Measurements from ENCODE around the gene RANGAP1.

Gene RANGAP1

DNA sequence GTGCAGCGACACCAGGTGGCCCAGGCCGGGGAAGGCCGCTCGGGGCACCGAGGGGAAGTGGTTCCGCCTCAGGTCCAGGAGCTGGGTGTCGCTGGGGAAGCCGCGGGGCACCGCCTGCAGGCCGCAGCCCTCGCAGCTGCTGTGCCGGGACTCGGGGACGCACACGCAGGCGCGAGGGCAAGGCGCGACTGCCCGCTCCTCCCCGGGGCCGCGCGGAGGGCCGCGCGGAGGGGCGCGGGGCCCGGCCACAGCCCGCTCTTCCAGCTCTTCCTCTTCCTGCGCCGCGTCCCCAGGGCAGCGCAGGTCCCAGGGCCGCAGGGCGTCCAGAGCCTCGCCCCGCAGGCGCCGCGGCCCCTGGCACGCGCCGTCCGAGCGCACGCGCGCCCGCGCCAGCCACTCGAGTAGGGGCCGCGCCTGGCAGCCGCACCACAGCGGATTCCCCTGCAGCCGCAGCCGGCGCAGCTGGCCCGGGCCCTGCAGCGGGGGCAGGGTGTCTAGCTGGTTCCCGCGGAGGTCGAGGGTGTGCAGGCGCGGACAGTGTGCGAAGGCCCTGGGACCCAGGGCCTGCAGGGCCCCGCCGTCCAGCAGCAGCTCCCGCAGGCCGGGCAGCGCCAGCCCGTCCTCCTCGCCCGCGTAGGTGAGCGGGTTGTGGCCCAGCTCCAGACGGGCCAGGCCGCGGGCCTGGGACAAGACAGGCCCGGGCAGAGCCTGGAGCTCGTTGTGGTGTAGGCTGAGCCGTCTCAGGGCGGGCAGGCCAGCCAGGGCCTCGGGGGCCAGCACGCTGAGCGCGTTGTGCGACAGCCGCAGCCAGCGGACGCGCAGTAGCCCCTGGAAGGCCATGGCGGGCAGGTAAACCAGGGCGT lies 48.0 kb downstream of the RANGAP1 start:
- Histone ChIP-seq H3K36me3 (ENCODE audit: control insufficient read depth, insufficient read depth, low read length) (no peaks in the 10 kb centered on the region), H3K9me3 (ENCODE audit: control insufficient read depth, low read length) (no peaks in the 10 kb centered on the region), H3K9ac (ENCODE audit: low read length) (peak overlapping the region; percentile 38), H3K4me1 (ENCODE audit: control insufficient read depth, insufficient read depth, low read length) (peaks cover 16% of the 10 kb centered on the region), H3K4me3 (ENCODE audit: low read length) (peak overlapping the region; percentile 43), H3K27me3 (ENCODE audit: control insufficient read depth, insufficient read depth, low read length) (peaks cover 5% of the 10 kb centered on the region)

- H3K4me1 ChIP-seq (ENCODE audit: control insufficient read depth, insufficient read depth, low read length), result peaks cover 16% of the 10 kb centered on the region
- peaks cover 5% of the 10 kb centered on the region for H3K27me3 ChIP-seq (ENCODE audit: control insufficient read depth, insufficient read depth, low read length)
- H3K9ac ChIP-seq (ENCODE audit: low read length), result peak overlapping the region; percentile 38
- H3K9me3 ChIP-seq (ENCODE audit: control insufficient read depth, low read length), result no peaks in the 10 kb centered on the region
- peak overlapping the region; percentile 43 for H3K4me3 ChIP-seq (ENCODE audit: low read length)
- no peaks in the 10 kb centered on the region for H3K36me3 ChIP-seq (ENCODE audit: control insufficient read depth, insufficient read depth, low read length)
These were observed 48.8 kb downstream of the RANGAP1 start for GRCh38 chr22:41237036-41237706.

DNA sequence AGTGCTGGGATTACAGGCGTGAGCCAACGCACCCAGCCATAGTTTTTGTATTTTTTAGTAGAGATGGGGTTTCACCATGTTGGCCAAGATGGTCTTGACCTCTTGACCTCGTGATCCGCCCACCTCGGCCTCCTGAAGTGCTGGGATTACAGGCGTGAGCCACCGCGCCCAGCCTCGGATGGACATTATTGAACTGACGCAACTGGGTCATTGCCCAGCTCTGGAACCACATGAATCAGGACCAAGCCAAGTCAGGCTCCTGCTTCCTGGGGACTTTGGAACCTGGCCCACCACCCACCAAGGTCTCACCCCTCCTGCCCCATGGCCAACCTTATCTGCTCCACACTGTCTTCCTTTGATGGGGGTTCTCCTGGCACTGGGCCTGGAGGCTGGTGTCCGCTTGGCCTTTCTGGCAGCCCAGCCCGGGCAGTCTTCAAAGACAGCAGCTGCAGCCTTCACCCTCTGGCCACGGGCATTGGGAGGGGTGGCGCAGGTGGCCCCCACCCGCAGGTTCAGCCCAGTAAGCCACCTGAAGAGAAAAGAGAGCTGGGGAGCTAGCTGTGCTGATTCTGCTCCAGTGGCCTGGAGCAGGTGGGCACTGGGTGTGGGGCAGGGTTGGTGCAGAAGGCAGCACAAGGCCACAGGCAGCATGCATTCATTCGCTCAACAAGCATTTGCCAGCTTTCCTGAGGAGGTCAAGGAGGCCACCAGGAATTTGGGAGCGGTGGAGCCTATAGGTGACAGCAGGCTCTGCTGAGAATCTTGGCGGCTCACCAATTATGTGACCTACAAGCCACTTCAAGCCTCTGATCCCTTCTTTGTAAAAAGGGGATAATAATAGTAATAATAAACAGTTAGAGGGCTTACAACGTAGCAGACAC lies 50.9 kb downstream of the RANGAP1 start:
- H3K36me3 ChIP-seq (ENCODE audit: control insufficient read depth, insufficient read depth, low read length), result no peaks in the 10 kb centered on the region
- H3K9ac ChIP-seq (ENCODE audit: low read length), result no peak overlapping the region
- peaks cover 16% of the 10 kb centered on the region for H3K4me1 ChIP-seq (ENCODE audit: control insufficient read depth, insufficient read depth, low read length)
- no peaks in the 10 kb centered on the region for H3K27me3 ChIP-seq (ENCODE audit: control insufficient read depth, insufficient read depth, low read length)
- no peaks in the 10 kb centered on the region for H3K9me3 ChIP-seq (ENCODE audit: control insufficient read depth, low read length)
- no peak overlapping the region for H3K4me3 ChIP-seq (ENCODE audit: low read length)

DNA sequence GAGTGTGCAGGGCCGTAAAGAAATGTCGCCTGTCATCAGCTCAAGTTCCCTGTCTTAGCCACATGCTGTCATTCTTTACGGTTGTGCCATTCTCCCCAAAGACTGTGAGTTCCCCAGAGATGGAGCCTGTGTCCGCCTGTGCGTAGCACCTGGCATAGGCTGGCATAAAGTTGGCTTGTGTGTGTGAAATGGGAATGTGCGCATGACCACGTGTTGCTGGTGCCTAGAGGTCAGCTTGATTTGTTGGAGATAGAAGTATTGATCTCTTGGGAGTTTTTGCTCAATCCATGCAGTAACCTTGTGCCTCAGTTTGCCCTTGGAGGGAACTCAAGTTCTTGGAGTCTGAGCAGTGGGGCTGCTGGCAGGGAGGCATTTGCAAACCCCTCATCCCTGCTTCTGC lies 54.6 kb downstream of the RANGAP1 start:
- Histone ChIP-seq H3K36me3 (ENCODE audit: control insufficient read depth, insufficient read depth, low read length) (peaks cover 9% of the 10 kb centered on the region), H3K4me3 (ENCODE audit: low read length) (no peak overlapping the region), H3K9me3 (ENCODE audit: control insufficient read depth, low read length) (no peaks in the 10 kb centered on the region), H3K9ac (ENCODE audit: low read length) (no peak overlapping the region), H3K27me3 (ENCODE audit: control insufficient read depth, insufficient read depth, low read length) (no peaks in the 10 kb centered on the region), H3K4me1 (ENCODE audit: control insufficient read depth, insufficient read depth, low read length) (no peaks in the 10 kb centered on the region)

DNA sequence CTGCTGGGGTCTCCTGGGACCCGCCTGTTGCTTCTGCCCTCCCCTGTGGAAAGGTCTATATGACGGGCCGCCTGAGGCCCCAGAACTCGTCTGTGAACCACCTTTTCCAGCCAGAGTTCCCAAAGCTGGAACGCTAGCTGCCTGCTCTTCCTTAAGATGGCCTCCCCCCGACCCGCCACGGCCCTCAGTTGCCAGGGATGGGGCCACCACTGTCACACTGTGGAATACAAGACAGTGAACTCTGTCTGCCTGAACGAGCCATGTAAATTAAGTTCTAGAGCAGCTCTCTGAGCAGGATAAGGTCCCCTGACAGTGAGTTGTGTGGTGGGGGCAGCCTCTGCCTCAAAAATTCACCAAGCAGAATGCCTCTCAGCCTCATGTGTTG lies 55.6 kb downstream of the RANGAP1 start:
- H3K36me3 ChIP-seq (ENCODE audit: control insufficient read depth, insufficient read depth, low read length), result peaks cover 11% of the 10 kb centered on the region
- no peaks in the 10 kb centered on the region for H3K4me1 ChIP-seq (ENCODE audit: control insufficient read depth, insufficient read depth, low read length)
- H3K4me3 ChIP-seq (ENCODE audit: low read length), result no peak overlapping the region
- no peak overlapping the region for H3K9ac ChIP-seq (ENCODE audit: low read length)
- no peaks in the 10 kb centered on the region for H3K9me3 ChIP-seq (ENCODE audit: control insufficient read depth, low read length)
- no peaks in the 10 kb centered on the region for H3K27me3 ChIP-seq (ENCODE audit: control insufficient read depth, insufficient read depth, low read length)

DNA sequence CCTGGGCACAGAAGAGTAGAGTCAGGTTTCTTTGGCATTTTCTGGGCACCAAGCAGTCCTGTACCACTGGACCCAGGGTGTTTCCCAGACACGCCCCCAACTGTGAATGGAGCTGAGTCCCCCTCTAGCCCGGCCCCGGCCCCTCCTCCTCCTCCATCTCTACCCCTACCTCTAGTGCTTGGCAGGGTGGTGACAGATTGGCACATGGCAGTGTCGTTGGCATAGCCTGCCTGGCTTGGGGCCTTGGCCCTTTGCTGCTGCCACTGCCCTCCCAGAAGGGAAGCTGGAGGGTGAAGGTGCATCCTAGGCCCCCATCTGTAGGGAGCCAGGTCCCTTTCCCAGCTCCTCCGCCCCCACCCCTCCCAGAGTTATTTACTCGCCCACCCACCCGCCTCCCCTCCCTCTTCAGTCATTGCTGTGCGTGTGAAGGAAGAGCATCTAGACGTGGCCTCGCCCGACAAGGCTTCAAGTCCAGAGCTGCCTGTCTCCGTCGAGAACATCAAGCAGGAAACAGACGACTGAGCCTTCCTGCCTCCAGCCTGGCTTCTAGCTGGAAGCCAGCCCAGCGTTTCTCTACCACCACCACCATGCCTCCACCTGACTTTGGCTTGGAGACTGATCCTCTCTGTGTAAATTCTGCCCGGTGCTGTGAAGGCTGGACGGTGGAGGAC lies 56.1 kb downstream of the RANGAP1 start:
- peaks cover 11% of the 10 kb centered on the region for H3K36me3 ChIP-seq (ENCODE audit: control insufficient read depth, insufficient read depth, low read length)
- H3K4me1 ChIP-seq (ENCODE audit: control insufficient read depth, insufficient read depth, low read length), result no peaks in the 10 kb centered on the region

GRCh38 chr22:41229215-41229614 lies 56.8 kb downstream of the RANGAP1 start:
- Histone ChIP-seq H3K36me3 (ENCODE audit: control insufficient read depth, insufficient read depth, low read length) (peaks cover 11% of the 10 kb centered on the region), H3K9me3 (ENCODE audit: control insufficient read depth, low read length) (no peaks in the 10 kb centered on the region), H3K4me3 (ENCODE audit: low read length) (no peak overlapping the region), H3K9ac (ENCODE audit: low read length) (no peak overlapping the region), H3K27me3 (ENCODE audit: control insufficient read depth, insufficient read depth, low read length) (no peaks in the 10 kb centered on the region), H3K4me1 (ENCODE audit: control insufficient read depth, insufficient read depth, low read length) (no peaks in the 10 kb centered on the region)

More for the DNA sequence above, 56.1 kb downstream of the RANGAP1 start:
- Histone ChIP-seq H3K9me3 (ENCODE audit: control insufficient read depth, low read length) (no peaks in the 10 kb centered on the region), H3K9ac (ENCODE audit: low read length) (no peak overlapping the region), H3K4me3 (ENCODE audit: low read length) (no peak overlapping the region), H3K27me3 (ENCODE audit: control insufficient read depth, insufficient read depth, low read length) (no peaks in the 10 kb centered on the region)

DNA sequence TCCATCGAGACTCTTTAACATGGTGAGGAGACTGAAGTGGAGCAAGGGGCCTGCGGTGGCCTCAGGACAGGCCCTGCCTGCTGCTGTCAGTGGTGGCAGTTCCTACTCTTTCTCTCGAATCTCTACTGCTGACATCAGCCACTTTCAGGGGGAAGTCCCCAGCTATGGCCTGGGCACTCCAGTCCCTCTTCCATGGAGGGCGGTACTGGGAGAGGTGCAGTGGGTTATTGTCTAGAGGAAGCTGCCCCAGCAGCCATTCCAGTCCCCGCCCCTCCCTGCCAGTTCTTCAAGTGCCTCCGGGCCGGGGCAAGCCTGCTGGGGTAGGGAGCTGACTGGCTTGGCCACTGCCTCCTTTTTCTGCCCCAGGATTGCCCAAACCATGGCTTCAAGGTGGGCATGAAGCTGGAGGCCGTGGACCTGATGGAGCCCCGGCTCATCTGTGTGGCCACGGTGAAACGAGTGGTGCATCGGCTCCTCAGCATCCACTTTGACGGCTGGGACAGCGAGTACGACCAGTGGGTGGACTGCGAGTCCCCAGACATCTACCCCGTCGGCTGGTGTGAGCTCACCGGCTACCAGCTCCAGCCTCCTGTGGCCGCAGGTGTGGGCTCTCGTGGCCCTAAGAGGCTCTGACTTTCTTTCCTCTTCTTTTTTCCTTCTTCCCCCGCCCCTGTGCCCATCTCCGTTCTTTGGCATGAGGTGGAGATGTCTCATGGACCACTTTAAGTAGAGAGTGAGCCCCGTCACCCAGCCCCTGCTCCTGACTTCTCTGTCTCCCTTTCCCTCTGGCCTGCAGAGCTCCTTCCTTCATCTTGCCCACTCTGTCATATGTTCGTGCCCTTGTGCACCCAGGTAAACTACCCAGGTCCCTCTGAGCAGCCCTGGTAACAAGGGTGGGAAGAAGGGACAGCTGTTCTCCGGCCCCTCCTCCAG lies 59.0 kb downstream of the RANGAP1 start:
- Histone ChIP-seq H3K9me3 (ENCODE audit: control insufficient read depth, low read length) (no peaks in the 10 kb centered on the region), H3K36me3 (ENCODE audit: control insufficient read depth, insufficient read depth, low read length) (peaks cover 11% of the 10 kb centered on the region), H3K9ac (ENCODE audit: low read length) (no peak overlapping the region), H3K4me1 (ENCODE audit: control insufficient read depth, insufficient read depth, low read length) (no peaks in the 10 kb centered on the region), H3K27me3 (ENCODE audit: control insufficient read depth, insufficient read depth, low read length) (no peaks in the 10 kb centered on the region), H3K4me3 (ENCODE audit: low read length) (no peak overlapping the region)

DNA sequence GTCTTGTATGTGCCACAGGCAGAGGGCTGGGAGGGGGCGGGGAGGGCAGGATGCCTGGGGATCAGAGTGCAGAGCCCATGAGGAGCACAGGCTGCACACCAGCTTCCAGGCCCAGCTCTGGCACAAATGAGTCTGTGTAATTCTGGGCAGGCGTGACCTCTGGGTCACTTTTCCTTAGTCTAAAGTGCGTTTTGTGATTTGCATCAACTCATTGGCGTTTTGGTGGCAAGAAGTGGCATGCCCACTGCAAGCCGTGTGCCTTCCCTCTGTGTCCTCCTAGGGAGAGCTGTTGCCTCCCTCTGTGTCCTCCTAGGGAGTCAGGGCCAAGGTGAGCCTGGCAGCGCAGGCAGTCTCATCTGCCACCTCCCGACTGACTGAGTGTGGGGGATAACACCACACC lies 62.5 kb downstream of the RANGAP1 start:
- Histone ChIP-seq H3K4me3 (ENCODE audit: low read length) (no peak overlapping the region), H3K36me3 (ENCODE audit: control insufficient read depth, insufficient read depth, low read length) (peaks cover 19% of the 10 kb centered on the region), H3K9ac (ENCODE audit: low read length) (no peak overlapping the region), H3K9me3 (ENCODE audit: control insufficient read depth, low read length) (no peaks in the 10 kb centered on the region), H3K4me1 (ENCODE audit: control insufficient read depth, insufficient read depth, low read length) (no peaks in the 10 kb centered on the region), H3K27me3 (ENCODE audit: control insufficient read depth, insufficient read depth, low read length) (no peaks in the 10 kb centered on the region)

- peaks cover 19% of the 10 kb centered on the region for H3K36me3 ChIP-seq (ENCODE audit: control insufficient read depth, insufficient read depth, low read length)
- no peak overlapping the region for H3K9ac ChIP-seq (ENCODE audit: low read length)
These were observed 63.0 kb downstream of the RANGAP1 start for GRCh38 chr22:41222846-41223507.

More at GRCh38 chr22:41222846-41223507, 63.0 kb downstream of the RANGAP1 start:
- Histone ChIP-seq H3K4me1 (ENCODE audit: control insufficient read depth, insufficient read depth, low read length) (peaks cover 3% of the 10 kb centered on the region), H3K4me3 (ENCODE audit: low read length) (no peak overlapping the region), H3K27me3 (ENCODE audit: control insufficient read depth, insufficient read depth, low read length) (no peaks in the 10 kb centered on the region), H3K9me3 (ENCODE audit: control insufficient read depth, low read length) (no peaks in the 10 kb centered on the region)
